ENCODE measurements around the gene NTRK3. TPM values are rescaled to one million over a fixed set of nuclear protein-coding genes. Genes with fewer than 3 reads are reported as not detected.

Gene NTRK3
- total RNA-seq, 1 experiment from 2014 or later: not detected

GRCh38 chr15:88091444-88092016 is 165.0 kb downstream of the NTRK3 start:
- no peaks in the 10 kb centered on the region for H3K27me3 ChIP-seq (ENCODE audit: insufficient read depth, low read depth)
- no peak overlapping the region for H3K4me2 ChIP-seq
- BruUV-seq (replicated peaks): no TSS peak
- H3K36me3 ChIP-seq (ENCODE audit: low read depth): no peaks in the 10 kb centered on the region
- ChIA-PET POLR2A (ENCODE audit: unreplicated experiment) (no interaction called here), CTCF (no interaction called here)
- no peak for DNase-seq
- H3K79me2 ChIP-seq (ENCODE audit: low read depth): no peaks in the 10 kb centered on the region
- no peaks in the 10 kb centered on the region for H3F3A ChIP-seq (ENCODE audit: insufficient read depth, low read depth)
- intact Hi-C loops (cut with micrococcal nuclease; ENCODE audit: unreplicated experiment): no loop called here
- no peaks in the 10 kb centered on the region for H3K4me1 ChIP-seq (replicated peaks; ENCODE audit: insufficient read depth)
- H3K9me2 ChIP-seq (ENCODE audit: insufficient read depth): no peaks in the 10 kb centered on the region
- no peaks in the 10 kb centered on the region for H4K20me1 ChIP-seq (ENCODE audit: insufficient read depth)
- H2AFZ ChIP-seq: no peak overlapping the region
- no peak for TF ChIP-seq CTCF (conservative IDR thresholded peaks at IDR 0.05)
- TF ChIP-seq EZH2 (IDR thresholded peaks at IDR 0.05; ENCODE audit: low read depth): no peak
- no peak overlapping the region for H3K27ac ChIP-seq
- H3K4me3 ChIP-seq: no peak overlapping the region
- H3K9me3 ChIP-seq (ENCODE audit: insufficient read depth, low read depth): no peaks in the 10 kb centered on the region

- no peaks in the 10 kb centered on the region for H4K20me1 ChIP-seq (ENCODE audit: insufficient read depth)
- no peak for TF ChIP-seq EZH2 (IDR thresholded peaks at IDR 0.05; ENCODE audit: low read depth)
- no peak for TF ChIP-seq CTCF (conservative IDR thresholded peaks at IDR 0.05)
- POLR2A ChIA-PET (ENCODE audit: unreplicated experiment): no interaction called here
- H3K4me2 ChIP-seq: no peak overlapping the region
- no peak overlapping the region for H3K27ac ChIP-seq
- no peaks in the 10 kb centered on the region for H3K9me3 ChIP-seq (ENCODE audit: insufficient read depth, low read depth)
- no TSS peak for BruUV-seq (replicated peaks)
- no peaks in the 10 kb centered on the region for H3F3A ChIP-seq (ENCODE audit: insufficient read depth, low read depth)
- no peaks in the 10 kb centered on the region for H3K9me2 ChIP-seq (ENCODE audit: insufficient read depth)
- CTCF ChIA-PET: no interaction called here
- no peak overlapping the region for H3K4me3 ChIP-seq
- H2AFZ ChIP-seq: no peak overlapping the region
- no peaks in the 10 kb centered on the region for H3K79me2 ChIP-seq (ENCODE audit: low read depth)
- no peaks in the 10 kb centered on the region for H3K27me3 ChIP-seq (ENCODE audit: insufficient read depth, low read depth)
- DNase-seq: no peak
- H3K4me1 ChIP-seq (replicated peaks; ENCODE audit: insufficient read depth): no peaks in the 10 kb centered on the region
- no peaks in the 10 kb centered on the region for H3K36me3 ChIP-seq (ENCODE audit: low read depth)
- intact Hi-C loops (cut with micrococcal nuclease; ENCODE audit: unreplicated experiment): no loop called here
These were observed 166.0 kb downstream of the NTRK3 start for GRCh38 chr15:88090481-88091011.

- Histone ChIP-seq H3K36me3 (ENCODE audit: low read depth) (no peaks in the 10 kb centered on the region), H3K9me3 (ENCODE audit: insufficient read depth, low read depth) (no peaks in the 10 kb centered on the region), H3K27ac (no peak overlapping the region), H3K4me2 (no peak overlapping the region), H2AFZ (no peak overlapping the region), H3K27me3 (ENCODE audit: insufficient read depth, low read depth) (no peaks in the 10 kb centered on the region), H4K20me1 (ENCODE audit: insufficient read depth) (no peaks in the 10 kb centered on the region), H3K79me2 (ENCODE audit: low read depth) (no peaks in the 10 kb centered on the region), H3F3A (ENCODE audit: insufficient read depth, low read depth) (no peaks in the 10 kb centered on the region), H3K4me1 (replicated peaks; ENCODE audit: insufficient read depth) (no peaks in the 10 kb centered on the region), H3K9me2 (ENCODE audit: insufficient read depth) (no peaks in the 10 kb centered on the region), H3K4me3 (no peak overlapping the region)
- ChIA-PET POLR2A (ENCODE audit: unreplicated experiment) (no interaction called here), CTCF (no interaction called here)
- intact Hi-C loops (cut with micrococcal nuclease; ENCODE audit: unreplicated experiment): no loop called here
- DNase-seq: no peak
- BruUV-seq (replicated peaks): no TSS peak
- TF ChIP-seq EZH2 (IDR thresholded peaks at IDR 0.05; ENCODE audit: low read depth): no peak
These were observed 166.8 kb downstream of the NTRK3 start for GRCh38 chr15:88089731-88090130.

Measured in PC-9 (cell line).